ENCODE measurements around the gene CWC27.

DNA sequence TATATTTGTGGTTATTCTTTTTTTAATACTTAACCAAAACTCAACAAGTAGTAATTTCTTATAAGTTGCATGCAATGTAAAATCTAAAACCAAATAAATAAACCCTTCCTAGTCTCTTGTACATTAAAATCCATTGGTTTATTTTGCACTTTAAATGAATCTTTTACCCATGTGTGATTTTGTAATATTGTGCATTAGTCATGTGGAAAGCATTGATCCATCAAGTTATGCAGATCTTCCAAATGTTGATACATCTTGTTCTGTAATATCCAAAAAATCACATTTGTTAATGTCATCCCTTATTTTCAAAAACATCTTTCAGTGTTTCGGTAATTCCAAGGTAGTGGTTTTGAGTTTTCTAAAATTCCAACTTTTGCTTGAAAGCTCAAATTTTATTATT, 63.3 kb downstream of the CWC27 start:
- TF ChIP-seq, protein P1, sequence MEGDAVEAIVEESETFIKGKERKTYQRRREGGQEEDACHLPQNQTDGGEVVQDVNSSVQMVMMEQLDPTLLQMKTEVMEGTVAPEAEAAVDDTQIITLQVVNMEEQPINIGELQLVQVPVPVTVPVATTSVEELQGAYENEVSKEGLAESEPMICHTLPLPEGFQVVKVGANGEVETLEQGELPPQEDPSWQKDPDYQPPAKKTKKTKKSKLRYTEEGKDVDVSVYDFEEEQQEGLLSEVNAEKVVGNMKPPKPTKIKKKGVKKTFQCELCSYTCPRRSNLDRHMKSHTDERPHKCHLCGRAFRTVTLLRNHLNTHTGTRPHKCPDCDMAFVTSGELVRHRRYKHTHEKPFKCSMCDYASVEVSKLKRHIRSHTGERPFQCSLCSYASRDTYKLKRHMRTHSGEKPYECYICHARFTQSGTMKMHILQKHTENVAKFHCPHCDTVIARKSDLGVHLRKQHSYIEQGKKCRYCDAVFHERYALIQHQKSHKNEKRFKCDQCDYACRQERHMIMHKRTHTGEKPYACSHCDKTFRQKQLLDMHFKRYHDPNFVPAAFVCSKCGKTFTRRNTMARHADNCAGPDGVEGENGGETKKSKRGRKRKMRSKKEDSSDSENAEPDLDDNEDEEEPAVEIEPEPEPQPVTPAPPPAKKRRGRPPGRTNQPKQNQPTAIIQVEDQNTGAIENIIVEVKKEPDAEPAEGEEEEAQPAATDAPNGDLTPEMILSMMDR (IDR thresholded peaks at IDR 0.05), result no peak
- TF ChIP-seq NFYB (CRISPR knock-in tag; conservative IDR thresholded peaks at IDR 0.05; ENCODE audit: low read depth) (no peak), ARID4B (CRISPR knock-in tag; IDR thresholded peaks at IDR 0.05; ENCODE audit: borderline replicate concordance) (no peak)

All from WTC11 (cell line).